GM21737 (cell line): ENCODE results near the gene SLC37A1.

Experiments
- ATAC-seq: cut with Tn5 transposase; IDR thresholded peaks from one replicate; pipeline ENCODE4 v1.9.1; 2021; ENCODE audit warnings: mild to moderate bottlenecking, moderate library complexity; ENCODE audit not compliant: unreplicated experiment

The SLC37A1 gene

GRCh38 chr21:42542196-42542595, 28.5 kb downstream of the SLC37A1 start:
- no peak for ATAC-seq

GRCh38 chr21:42542596-42542995, 28.9 kb downstream of the SLC37A1 start:
- no peak for ATAC-seq

DNA sequence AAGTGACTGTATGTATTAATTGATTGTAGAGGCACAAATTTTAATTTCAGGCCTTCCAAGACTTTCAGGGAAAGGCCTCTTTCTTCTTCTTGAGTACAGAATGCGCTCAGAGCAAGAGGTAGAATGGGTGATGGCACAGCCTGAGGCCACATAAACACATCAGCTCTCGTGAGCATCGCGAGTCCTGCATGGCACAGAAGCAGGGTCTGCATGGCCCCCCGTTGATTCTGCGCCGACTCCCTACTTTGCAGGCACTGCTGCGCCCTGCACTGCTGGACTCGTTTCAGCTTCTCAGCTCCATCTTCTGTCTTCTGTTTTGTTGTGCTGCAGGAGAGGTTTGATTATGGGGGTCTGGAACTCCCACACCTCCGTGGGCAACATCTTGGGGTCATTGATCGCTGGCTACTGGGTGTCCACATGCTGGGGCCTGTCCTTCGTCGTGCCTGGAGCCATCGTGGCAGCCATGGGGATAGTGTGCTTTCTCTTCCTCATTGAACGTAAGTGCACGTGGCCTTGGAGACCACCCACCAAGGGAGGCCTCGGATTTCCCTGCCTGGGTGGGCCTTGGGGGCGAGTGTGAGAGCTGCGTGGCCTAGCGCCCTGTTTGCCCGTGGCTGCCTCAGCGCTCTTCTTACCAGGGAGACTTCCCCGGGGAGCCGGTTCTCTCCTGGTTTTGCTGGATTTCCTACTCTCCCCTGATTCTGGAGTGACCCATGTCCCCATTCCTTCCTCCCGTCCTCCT, 29.6 kb downstream of the SLC37A1 start:
- no peak for ATAC-seq

DNA sequence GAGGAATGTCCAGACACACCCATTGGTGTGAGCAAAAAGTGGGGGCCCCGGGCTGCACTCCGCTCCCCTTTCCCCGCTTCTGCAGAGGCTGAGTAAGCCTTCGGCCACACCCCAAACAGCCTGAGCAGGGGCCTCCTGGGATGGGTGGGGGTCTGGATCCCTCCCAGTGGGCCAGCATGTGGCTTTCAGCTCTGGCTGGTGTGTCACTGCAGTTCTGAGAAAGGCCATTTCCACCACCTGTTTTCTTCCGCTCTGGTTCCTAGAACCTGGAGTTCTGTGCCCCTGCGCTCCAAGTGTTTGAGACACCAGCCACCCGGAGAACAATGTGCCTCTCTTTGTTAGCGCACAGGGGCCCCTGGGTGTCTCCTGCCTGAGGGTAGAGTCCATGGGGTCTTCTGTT, 30.9 kb downstream of the SLC37A1 start:
- no peak for ATAC-seq

DNA sequence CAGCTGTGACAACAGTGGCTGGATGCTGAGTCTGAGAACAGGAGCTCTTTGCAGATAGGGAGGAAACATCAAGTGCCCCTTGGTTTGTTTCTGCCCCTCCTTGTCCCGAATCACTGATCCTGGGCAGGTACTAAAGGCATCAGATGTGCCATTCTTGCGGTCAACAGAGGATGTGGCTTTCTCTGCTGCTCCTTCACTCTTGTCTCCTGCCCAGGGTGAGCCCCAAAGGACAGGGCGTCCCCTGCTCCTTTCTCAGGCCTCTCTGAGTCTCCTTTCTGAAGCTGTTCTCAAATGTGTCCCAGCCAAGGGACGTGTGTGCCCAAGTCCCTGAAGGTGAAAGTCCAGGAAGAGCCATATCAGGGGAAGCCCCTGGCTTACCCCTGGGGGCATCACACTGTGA, 31.7 kb downstream of the SLC37A1 start:
- no peak for ATAC-seq

GRCh38 chr21:42545745-42546144, 32.1 kb downstream of the SLC37A1 start:
- ATAC-seq: no peak

DNA sequence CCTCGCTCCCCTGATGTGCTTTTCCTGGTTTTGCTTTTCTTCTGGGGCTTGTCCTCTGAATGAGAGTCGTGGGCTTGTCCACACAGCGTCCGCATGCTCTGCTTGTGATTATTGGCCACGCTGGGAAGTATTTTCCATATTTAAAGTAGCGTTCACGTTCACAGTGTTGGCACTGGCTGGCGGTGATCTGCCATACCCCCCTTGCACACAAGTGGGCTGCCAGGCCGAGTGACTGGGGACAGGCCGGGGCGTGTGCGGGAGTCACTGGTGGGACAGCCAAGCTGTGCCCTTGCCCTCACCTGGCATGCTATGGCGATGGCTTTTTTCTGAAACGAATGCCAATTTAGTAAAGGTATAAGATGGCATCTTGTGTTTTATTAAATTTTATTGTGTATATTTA, 32.8 kb downstream of the SLC37A1 start:
- no peak for ATAC-seq

DNA sequence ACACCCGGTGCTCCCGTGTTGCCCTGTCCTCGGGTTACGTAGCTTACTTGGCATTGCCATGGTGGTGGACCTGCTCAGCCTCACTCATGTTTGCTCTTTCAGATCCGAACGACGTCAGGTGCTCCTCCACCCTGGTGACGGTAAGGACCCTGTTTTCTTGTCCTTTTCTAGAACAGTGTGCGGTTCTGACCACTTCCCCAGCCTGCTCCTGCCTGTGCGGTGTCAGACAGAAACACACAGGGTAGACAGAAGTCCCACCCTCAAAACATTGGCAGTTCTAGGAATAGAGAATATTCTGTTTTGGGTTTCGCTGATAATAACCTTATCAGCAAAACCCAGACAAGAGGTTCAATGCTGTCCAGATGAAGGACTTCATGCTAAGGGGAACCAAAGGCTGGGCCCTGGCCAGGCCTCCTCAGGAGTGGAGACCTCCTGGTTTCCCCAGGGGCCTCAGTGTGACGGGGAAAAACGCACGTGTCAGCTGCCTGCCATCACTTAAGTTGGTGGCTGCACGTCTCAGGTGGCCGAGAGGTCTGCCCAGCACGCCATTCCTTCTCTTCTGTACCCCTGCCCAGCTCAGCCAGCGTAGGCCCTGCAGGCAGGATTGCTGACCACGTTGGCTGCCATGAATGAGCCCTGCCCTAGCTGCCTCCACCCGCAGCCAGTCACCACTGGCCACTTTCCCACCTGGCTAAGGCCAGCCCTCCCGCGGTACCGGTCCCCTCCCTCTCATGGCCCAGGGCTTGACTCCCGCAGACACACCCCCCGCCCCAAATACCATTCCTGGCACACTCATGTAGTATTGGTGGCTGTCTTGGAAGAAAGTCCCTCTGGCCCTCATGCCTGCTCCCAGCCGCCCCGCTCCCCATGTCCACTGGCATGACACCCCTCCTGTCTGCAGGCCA, 33.6 kb downstream of the SLC37A1 start:
- no peak for ATAC-seq

DNA sequence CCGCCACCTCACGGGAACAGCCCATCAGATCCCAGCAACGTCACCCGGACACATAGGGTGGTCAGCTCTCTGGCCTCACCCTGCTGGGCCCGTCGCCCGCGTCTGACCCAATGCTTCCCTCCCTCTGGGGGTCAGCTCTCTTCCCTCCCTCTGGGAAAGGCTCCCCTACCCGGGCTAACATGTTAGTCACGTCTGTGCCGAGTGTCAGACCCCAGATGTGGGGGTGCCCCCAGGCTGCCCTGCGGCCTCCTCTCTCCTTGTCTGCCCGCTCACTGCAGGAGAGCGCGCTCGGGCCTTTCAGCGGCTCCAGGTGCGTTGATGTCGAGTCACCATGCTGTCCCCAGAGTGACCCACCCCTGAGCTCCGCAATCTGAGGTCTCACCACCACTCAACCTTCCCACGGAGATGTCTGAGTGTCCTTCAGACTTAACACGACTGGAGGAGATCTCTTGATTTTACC, 34.3 kb downstream of the SLC37A1 start:
- ATAC-seq: no peak

DNA sequence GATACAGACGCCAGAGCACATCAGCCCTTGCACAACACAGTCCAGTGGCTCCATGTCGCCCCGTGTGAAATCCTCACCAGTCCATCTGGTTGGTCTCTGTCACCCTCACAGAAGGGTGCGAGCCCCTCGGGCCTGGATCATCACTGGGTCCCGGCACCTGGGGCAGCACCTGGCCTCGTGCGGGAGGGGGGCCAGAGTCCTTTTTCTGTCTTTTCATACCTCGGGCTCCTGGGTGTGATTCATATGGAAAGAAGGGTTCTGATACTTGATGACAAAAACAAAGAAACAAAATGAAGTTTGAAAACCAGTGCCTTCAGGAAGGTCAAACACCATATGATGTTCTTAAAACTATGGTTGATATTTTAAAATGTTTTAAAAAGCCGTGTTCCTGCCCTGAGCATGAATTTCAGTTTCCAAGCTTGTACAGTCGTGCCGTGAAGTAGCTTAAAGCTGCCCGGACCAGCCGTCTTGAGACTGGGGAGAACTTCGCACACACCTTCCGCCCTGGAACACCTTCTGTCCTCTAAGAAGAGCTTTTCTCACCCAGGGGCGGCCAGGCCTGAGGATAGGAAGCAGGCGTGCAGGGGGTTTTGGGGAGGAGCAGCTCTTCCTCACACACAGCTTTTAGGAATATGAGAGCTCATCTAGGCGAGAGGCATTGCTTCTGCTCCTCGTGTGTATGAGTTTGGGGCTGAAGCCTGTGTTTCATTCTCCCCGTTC, 35.2 kb downstream of the SLC37A1 start:
- ATAC-seq: no peak

DNA sequence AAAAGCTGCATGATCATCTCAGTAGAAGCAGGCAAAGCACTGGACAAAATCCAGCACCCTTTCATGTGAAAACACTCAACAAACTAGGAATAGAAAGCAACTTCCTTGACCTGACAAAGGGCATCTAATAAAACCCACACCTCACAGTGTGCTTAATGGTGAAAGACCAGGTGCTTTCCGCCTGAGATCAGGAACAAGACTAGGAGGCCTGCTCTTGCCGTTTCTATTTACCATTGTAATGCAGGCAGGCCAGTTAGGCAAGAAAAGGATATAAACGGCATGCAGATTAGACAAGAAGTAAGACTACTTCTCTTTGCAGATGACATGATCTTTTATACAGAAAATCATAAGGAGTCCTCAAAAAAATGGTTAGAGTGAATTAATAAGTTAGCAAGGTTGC, 37.2 kb downstream of the SLC37A1 start:
- no peak for ATAC-seq

- no peak for ATAC-seq
Measured at GRCh38 chr21:42552407-42553336, 39.0 kb downstream of the SLC37A1 start.

DNA sequence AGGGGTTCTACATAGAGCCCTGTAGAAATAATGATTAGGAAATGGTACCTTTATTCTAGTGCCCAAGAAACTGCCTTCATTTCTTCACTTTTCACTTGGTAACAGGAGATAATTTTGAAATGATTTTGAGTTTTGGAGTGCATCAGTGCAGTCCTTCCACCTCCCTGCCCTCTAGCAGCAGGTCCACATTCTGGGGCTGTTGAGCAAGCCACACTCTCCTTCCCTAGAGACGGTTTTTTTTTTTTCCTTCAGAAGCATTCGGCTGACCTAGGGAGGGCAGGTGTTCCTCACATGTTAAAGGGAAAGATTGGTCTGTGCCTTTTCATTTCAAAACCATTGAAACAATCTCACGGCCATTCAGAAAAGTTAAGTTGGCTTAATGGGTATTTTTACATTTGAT, 39.8 kb downstream of the SLC37A1 start:
- ATAC-seq: no peak

GRCh38 chr21:42554251-42554961, 40.8 kb downstream of the SLC37A1 start:
- ATAC-seq: no peak

- ATAC-seq: no peak
Measured at GRCh38 chr21:42555756-42556438, 42.2 kb downstream of the SLC37A1 start.

DNA sequence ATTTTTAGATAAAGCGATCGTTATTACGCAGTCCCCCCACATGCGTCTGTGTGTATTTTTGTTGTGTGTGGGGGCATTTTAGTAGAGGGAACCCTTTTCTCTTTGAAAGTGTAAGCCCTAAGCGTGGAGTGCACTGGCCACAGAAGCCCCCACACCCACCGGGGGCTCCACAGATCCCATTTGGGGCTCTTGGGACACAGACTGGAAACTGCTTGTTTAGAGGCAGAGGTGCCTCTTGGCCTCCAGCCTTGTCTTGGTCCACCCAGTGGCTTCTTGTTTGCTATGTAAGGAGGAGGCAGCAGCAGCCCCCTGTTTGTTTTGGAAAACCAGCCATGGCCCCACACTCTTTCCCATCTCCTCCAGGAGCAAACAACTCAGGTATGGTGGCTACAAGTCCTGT, 42.8 kb downstream of the SLC37A1 start:
- no peak for ATAC-seq

DNA sequence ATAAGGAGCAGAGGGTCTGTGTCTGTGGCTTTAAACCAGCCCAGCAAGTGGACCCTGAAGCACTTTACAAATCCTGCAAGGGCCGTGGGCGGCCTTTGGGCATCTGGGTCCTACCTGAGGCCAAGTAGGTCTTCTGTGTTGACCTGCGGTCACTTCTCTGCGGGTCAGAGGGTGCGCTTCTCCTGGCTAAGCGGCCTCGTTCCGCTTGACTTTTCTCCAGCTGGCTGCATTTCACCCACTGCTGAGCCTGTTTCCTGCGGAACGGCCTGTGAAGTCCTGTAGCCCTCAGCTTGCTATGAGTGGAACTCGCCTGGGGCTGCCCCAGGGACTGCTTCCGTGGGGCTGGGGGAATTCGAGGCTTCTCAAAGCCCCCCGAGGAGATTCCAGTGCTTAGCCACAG, 43.3 kb downstream of the SLC37A1 start:
- ATAC-seq: no peak

DNA sequence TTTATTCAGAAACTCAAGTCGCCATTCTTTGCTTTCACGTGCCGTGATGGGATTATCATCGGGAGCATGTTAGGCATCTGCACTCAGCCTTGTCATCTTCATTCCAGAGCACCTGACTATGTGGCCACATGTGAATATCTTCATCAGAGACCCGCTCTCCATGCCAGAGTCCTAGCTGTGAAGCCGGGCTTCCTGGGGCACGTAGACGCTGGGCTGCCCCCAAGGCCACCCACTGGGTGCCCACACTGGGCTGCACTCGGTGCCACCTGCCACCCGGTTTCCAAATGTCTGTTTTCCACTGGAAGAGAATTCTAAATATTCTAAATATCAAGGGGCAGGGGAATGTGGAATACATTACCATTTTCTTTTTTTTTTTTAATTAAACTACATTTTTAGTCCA, 43.8 kb downstream of the SLC37A1 start:
- no peak for ATAC-seq

DNA sequence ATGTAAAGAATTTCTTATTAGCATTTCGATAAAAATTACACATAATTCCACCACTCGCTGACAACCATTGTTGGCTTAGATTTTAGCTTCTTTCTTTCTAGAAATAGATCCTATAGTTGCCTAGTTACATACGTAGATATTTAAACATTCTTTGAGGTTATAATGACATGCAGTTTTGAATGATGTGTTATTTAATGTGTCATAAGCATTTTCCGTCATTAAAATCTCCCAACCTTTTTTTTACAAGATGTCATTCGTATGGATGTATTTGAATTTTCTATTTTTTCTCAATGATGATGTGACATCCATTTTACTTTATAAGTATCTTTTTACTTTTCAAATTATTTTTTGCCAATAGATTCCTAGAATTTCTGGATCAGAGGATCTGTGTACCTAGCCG, 44.7 kb downstream of the SLC37A1 start:
- ATAC-seq: no peak
